ENCODE measurements around the gene TPBGL.

Gene TPBGL

GRCh38 chr11:75197512-75198277, 42.9 kb upstream of the TPBGL start:
- H3K4me3 ChIP-seq (ENCODE audit: low read depth, low read length): no peak overlapping the region

GRCh38 chr11:75198278-75198973, 42.1 kb upstream of the TPBGL start:
- no peak for TF ChIP-seq CTCF (IDR thresholded peaks at IDR 0.05; ENCODE audit: low read depth, low read length)
- H3K4me3 ChIP-seq (ENCODE audit: low read depth, low read length): no peak overlapping the region

More at GRCh38 chr11:75197512-75198277, 42.9 kb upstream of the TPBGL start:
- no peak for TF ChIP-seq CTCF (IDR thresholded peaks at IDR 0.05; ENCODE audit: low read depth, low read length)

- TF ChIP-seq CTCF (IDR thresholded peaks at IDR 0.05; ENCODE audit: low read depth, low read length): no peak
- no peak overlapping the region for H3K4me3 ChIP-seq (ENCODE audit: low read depth, low read length)
Observed at GRCh38 chr11:75199412-75199955, 41.1 kb upstream of the TPBGL start.

- H3K4me3 ChIP-seq (ENCODE audit: low read depth, low read length): no peak overlapping the region
- TF ChIP-seq CTCF (IDR thresholded peaks at IDR 0.05; ENCODE audit: low read depth, low read length): no peak
Observed at GRCh38 chr11:75200051-75200450, 40.5 kb upstream of the TPBGL start.

GRCh38 chr11:75200531-75200930, 40.0 kb upstream of the TPBGL start:
- TF ChIP-seq CTCF (IDR thresholded peaks at IDR 0.05; ENCODE audit: low read depth, low read length): no peak
- no peak overlapping the region for H3K4me3 ChIP-seq (ENCODE audit: low read depth, low read length)

- no peak for TF ChIP-seq CTCF (IDR thresholded peaks at IDR 0.05; ENCODE audit: low read depth, low read length)
- H3K4me3 ChIP-seq (ENCODE audit: low read depth, low read length): no peak overlapping the region
Observed at GRCh38 chr11:75201771-75202170, 38.8 kb upstream of the TPBGL start.

GRCh38 chr11:75202195-75202594, 38.4 kb upstream of the TPBGL start:
- no peak overlapping the region for H3K4me3 ChIP-seq (ENCODE audit: low read depth, low read length)
- no peak for TF ChIP-seq CTCF (IDR thresholded peaks at IDR 0.05; ENCODE audit: low read depth, low read length)

Data from WI38 (cell line).